HL-60 (cell line): Measurements from ENCODE around the gene FZD2.

Experiments
- GABPA ChIP-seq: IDR thresholded peaks from 2 replicates; pipeline ENCODE4 v1.6.1; 2012; ENCODE audit warnings: low read depth
- POLR2AphosphoS5 ChIP-seq: IDR thresholded peaks from 2 replicates; pipeline ENCODE4 v1.6.1; 2012; ENCODE audit warnings: low read depth
- TF ChIP-seq, protein P1 (sequence below): IDR thresholded peaks from one replicate; pipeline ENCODE4 v1.5.1; 2011; ENCODE audit warnings: low read length, control low read depth, inconsistent platforms; ENCODE audit not compliant: insufficient read depth

DNA sequence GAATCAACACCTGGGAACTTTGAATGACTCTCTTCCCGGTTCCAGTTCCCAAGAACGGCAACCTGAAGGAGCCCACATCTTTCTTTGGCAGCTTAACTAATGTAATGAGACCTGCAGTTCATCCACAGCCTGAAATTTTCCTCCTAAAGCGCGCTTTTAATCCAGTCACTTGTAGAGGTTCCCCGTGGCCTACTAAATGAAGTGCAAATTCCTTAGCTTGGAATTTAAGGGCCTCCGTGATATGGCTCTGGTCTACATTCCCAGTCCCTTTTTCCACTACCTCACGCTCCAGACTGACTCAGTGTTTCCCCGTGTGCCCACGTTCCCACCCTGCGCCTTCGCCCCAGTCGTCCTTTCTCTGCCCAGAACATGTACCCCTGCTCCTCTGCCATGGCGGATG lies 27.2 kb downstream of the FZD2 start:
- TF ChIP-seq, protein P1, sequence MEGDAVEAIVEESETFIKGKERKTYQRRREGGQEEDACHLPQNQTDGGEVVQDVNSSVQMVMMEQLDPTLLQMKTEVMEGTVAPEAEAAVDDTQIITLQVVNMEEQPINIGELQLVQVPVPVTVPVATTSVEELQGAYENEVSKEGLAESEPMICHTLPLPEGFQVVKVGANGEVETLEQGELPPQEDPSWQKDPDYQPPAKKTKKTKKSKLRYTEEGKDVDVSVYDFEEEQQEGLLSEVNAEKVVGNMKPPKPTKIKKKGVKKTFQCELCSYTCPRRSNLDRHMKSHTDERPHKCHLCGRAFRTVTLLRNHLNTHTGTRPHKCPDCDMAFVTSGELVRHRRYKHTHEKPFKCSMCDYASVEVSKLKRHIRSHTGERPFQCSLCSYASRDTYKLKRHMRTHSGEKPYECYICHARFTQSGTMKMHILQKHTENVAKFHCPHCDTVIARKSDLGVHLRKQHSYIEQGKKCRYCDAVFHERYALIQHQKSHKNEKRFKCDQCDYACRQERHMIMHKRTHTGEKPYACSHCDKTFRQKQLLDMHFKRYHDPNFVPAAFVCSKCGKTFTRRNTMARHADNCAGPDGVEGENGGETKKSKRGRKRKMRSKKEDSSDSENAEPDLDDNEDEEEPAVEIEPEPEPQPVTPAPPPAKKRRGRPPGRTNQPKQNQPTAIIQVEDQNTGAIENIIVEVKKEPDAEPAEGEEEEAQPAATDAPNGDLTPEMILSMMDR, result no peak
- TF ChIP-seq GABPA, result no peak
- TF ChIP-seq POLR2AphosphoS5, result no peak
